GM23248 (cell line): ENCODE measurements around the gene SEPTIN2.

ENCODE experiments used
- EZH2 ChIP-seq: fragments of 200-600 bp; sonication (generic); IDR thresholded peaks from 2 replicates; pipeline ENCODE4 v1.6.1; 2018; ENCODE audit warnings: antibody characterized with exemption, mild to moderate bottlenecking; ENCODE audit not compliant: insufficient read depth, poor library complexity, severe bottlenecking
- EZH2phosphoT487 ChIP-seq: fragments of 200-600 bp; sonication (generic); IDR thresholded peaks from 2 replicates; pipeline ENCODE4 v1.6.1; 2018; ENCODE audit warnings: antibody characterized with exemption, moderate library complexity, mild to moderate bottlenecking, low read depth; ENCODE audit not compliant: insufficient read depth

- TF ChIP-seq EZH2phosphoT487, result no peak
- no peak for TF ChIP-seq EZH2
These were observed 30.1 kb upstream of the SEPTIN2 start for GRCh38 chr2:241285596-241285995.
